Fibroblast of skin of right biceps (primary cell): ENCODE data around the gene KCNAB3.

Experiments used
- DNase-seq: peaks from one replicate; pipeline ENCODE4 v3.0.0-alpha.2; 2013

The KCNAB3 gene

DNA sequence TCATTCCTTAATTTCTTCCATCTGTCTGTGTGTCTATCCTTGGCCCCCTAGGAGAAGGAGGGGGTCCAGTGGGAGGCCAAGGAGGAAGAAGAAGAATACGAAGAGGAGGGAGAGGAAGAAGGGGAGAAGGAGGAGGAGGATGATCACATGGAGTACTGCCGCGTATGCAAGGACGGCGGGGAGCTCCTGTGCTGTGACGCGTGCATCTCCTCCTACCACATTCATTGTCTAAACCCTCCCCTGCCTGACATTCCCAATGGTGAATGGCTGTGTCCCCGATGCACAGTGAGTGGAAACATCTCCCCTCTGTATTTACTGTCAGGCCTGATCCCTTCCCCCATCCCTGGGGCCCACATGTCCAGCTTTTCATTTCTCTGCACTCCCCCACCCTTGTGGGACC lies 34.8 kb downstream of the KCNAB3 start:
- DNase-seq = no peak

- no peak for DNase-seq
Measured at GRCh38 chr17:7894226-7894625, 35.4 kb downstream of the KCNAB3 start.

- DNase-seq = no peak
Measured at GRCh38 chr17:7893187-7893880, 36.3 kb downstream of the KCNAB3 start.

- peak; percentile 89 for DNase-seq
Measured at GRCh38 chr17:7889166-7889955, 40.3 kb downstream of the KCNAB3 start.

DNA sequence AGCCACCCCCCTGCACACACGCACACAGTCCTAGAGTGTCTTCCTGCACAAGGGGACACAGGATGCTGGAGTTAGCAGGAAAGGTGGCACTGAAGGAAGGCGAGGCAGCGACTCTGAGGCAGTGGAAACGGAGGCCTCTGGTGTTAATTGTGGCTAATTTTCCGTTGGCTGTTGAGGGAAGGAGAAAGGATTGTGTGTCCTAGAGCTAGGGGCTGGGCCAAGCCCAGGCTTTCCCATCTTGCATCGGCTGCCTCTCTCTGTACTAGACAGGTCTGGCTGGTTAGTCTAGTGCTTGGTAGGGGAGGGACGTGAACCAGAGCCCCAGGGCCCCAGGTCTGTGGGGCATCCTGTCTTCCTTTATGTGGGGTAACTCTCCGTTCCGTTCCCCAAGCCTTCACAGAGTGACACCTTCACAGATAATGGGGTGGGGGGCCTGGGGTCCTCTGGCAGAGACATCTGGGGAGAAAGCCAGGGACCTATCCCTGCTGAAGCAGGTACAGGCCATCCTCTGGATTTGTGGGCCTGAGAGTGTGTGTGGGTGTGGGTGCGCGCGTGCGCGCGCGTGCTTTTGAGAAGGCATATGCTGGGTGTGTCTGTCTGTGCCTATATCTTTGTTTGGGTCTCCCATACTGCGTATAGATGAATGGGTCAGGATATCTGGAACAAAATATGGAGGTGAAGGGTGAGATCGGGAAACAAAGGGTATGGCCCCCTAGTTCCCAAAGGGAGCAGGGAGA lies 41.3 kb downstream of the KCNAB3 start, which contains the start of gene CHD3:
Gene CHD3, plus strand, starts transcription at position 606 of the 737 bp plus-strand sequence. CDS start 212 bp downstream, outside the sequence.
- peak; percentile 11 for DNase-seq

DNA sequence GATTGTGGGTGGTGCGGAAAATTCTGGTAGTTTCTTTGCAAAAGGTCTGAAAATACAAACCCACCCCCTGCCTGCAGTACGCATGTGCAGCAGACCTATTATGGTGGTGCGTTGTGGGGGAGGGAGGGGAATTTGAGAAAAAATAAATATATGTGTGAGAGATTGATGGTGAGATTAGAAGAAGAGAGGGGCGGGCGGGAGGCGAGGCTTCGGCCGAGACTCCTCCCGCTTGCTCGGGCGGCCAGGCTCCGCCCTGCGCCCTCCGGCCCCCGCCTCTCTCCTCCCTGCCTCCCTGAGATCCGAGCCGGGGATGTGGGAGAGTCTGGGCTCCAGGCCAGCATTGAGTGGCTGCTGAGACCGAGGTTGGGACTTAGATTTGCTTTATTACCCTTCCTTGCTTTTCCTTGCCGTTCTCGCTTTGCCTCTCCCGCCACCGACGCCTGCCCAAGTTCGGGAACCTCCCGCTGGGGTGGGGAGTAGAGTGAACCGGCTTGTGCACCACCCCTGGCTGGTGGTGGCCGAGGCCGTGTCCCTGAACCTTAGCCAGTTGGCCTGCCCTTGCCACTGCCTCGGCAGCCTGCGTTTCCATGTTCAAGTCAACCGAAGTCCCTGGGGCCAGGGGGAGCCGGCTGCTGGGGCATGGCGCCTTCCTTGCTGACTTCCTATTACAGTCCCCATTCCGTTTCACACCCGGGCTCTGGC lies 42.0 kb downstream of the KCNAB3 start:
- peak; percentile 99 for DNase-seq

DNA sequence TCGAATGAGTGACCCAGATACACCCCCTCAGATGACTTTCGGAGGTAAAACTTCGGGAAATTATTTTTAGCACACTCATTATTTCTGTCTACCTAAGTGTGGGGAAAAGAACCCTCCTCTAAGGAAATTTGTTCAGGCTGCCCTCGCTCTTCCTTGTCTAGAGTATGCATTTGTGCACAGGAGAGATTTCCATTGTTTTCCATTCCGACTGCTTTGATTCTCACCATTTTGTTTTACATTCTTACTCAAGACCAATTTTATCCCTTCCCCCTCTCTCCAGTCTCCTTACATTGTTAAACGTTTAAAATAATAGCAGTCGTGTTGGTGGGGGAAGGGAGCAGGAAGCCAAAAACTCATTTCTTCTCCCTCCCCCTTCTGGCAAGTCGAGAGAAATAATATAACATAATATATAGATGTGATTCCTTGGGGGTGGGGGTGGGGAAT lies 42.6 kb downstream of the KCNAB3 start:
- no peak for DNase-seq

GRCh38 chr17:7886227-7887037 lies 43.2 kb downstream of the KCNAB3 start:
- DNase-seq = peak; percentile 58

GRCh38 chr17:7885367-7886226 lies 44.1 kb downstream of the KCNAB3 start:
- DNase-seq = peak; percentile 66

DNA sequence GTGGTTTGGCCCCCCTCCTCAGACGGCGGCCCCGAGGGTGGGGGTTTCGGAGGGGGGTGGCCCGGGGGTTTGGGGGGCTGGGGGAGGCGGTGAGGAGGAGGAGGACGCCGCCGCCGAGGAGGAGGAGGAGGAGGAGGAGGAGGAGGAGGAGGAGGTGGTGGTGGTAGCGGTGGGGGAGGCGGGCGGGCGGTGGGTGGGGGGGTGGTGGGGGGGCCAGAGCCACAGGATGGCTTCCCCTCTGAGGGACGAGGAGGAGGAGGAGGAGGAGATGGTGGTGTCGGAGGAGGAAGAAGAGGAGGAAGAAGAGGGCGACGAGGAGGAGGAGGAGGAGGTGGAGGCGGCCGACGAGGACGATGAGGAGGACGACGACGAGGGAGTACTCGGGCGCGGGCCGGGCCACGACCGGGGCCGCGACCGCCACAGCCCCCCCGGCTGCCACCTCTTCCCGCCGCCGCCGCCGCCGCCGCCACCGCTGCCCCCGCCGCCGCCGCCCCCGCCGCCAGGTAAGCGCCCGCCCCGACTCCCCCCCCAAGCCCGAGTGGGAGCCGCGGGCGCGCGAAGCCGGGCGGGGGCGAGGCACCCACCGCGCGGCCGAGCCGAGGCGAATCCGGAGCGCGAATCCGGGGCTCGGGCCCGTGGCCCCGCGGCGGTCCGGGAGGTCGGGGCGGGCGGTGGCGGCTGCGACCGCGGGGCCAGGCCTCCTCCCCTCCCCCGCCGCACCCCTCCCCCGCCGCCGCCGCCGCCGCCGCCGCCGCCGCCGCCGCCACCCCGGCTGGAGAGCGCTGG lies 44.9 kb downstream of the KCNAB3 start:
- DNase-seq = peak; percentile 48

- peak; percentile 71 for DNase-seq
Measured at GRCh38 chr17:7883781-7884386, 45.8 kb downstream of the KCNAB3 start.

GRCh38 chr17:7882629-7883028 lies 47.0 kb downstream of the KCNAB3 start:
- DNase-seq = peak; percentile 5

DNA sequence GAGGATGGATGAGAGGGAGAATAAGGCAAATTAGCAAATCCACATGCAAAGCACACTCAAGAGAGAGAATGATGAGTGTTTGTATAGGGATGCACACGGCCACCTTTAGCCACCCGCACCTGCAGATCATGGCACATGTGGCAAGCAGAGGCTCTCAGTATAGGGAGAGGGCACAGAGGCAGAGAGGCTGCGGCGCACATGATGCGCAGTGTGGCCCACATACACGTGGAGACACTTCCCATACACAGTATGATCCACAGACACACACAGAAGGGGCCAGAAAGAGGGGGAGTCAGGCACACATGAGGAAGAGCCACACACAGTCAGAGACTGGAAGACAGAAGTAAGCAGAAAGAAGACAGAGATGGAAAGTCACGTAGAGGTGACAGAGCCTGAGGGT lies 47.6 kb downstream of the KCNAB3 start:
- no peak for DNase-seq

- DNase-seq = peak; percentile 18
Measured at GRCh38 chr17:7881276-7882054, 48.2 kb downstream of the KCNAB3 start.

GRCh38 chr17:7880076-7880868 lies 49.4 kb downstream of the KCNAB3 start:
- DNase-seq = no peak

DNA sequence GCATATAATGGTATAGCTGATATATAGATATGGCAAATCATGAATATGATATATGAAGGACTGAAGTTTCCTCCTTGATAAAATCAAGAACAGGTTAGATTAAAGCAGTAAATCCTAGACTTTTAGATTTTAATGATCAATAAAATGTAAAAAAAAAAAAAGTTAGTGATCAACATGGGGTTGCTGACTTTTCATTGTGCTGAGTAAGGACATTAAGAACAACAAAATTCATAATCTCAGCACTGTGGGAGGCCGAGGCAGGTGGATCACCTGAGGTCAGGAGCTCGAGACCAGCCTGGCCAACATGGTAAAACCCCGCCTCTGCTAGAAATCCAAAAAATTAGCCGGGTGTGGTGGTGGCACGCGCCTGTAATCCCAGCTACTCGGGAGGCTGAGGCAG lies 51.4 kb downstream of the KCNAB3 start:
- DNase-seq = no peak

GRCh38 chr17:7875804-7876370 lies 53.8 kb downstream of the KCNAB3 start:
- no peak for DNase-seq

GRCh38 chr17:7873051-7873450 lies 56.6 kb downstream of the KCNAB3 start:
- DNase-seq = no peak
